T-cell (primary cell): Measurements from ENCODE around the gene ZNF491. TPM values are rescaled to one million over a fixed set of nuclear protein-coding genes. Genes with fewer than 3 reads are reported as not detected.

Experiments used
- ATAC-seq, 4 experiments: fragments of 200-7000 bp in 3 of 4; fragments of 150-1000 bp in 1 of 4; cut with Tn5 transposase; replicated peaks in 1 of 4; 1 replicate in 3 of 4; 2 replicates in 1 of 4; pipeline ENCODE4 v1.10.0; 2021; ENCODE audit warnings: moderate library complexity in 3 of 4, mild to moderate bottlenecking in 2 of 4, moderate number of reproducible peaks in 1 of 4
- CTCF ChIA-PET, 2 donors: fragments of 300-600 bp; sonication (Branson Sonifier 250); formaldehyde crosslinking; loops; one replicate each; lab custom pipeline; 2022; ENCODE audit warnings: antibody characterized with exemption in 2 of 2; lab: Charles Lee
- POLR2A ChIA-PET, 2 donors: fragments of 300-600 bp; sonication (Branson Sonifier 250); formaldehyde crosslinking; loops; one replicate each; lab custom pipeline; 2022; ENCODE audit warnings: antibody characterized with exemption in 2 of 2; lab: Charles Lee
- DNase-seq, 35 experiments: peaks; one replicate each; pipeline versions ENCODE4 v3.0.0 to v3.0.0-alpha.2; 2013 to 2023
- H3K27ac ChIP-seq: one replicate; pipeline ENCODE4 v1.5.1; 2013; ENCODE audit warnings: low read length
- H3K27me3 ChIP-seq, 2 experiments: replicated peaks in 1 of 2; 1 replicate in 1 of 2; 2 replicates in 1 of 2; pipeline versions ENCODE4 v1.6.1 to v1.7.0; 2013; ENCODE audit warnings: low read length in 1 of 2, mixed read lengths in 1 of 2; ENCODE audit not compliant: control insufficient read depth in 2 of 2, insufficient read depth in 2 of 2; ENCODE audit errors: extremely low read depth in 1 of 2
- H3K36me3 ChIP-seq, 2 donors: 1 replicate in 1 of 2; 2 replicates in 1 of 2; pipeline versions ENCODE4 v1.6.1 to v1.7.0; 2013; ENCODE audit warnings: low read length in 1 of 2; ENCODE audit not compliant: control insufficient read depth in 2 of 2, insufficient read depth in 1 of 2; ENCODE audit errors: extremely low read depth in 1 of 2
- H3K4me1 ChIP-seq, 2 experiments: 1 replicate in 1 of 2; 2 replicates in 1 of 2; pipeline versions ENCODE4 v1.6.1 to v1.7.0; 2013; ENCODE audit warnings: low read length in 2 of 2, mixed read lengths in 1 of 2; ENCODE audit not compliant: insufficient read depth in 2 of 2, control insufficient read depth in 1 of 2; ENCODE audit errors: extremely low read depth in 1 of 2
- H3K4me3 ChIP-seq, 2 donors: 1 replicate in 1 of 2; 2 replicates in 1 of 2; pipeline versions ENCODE4 v1.5.1 to v1.7.0; 2013; ENCODE audit warnings: mild to moderate bottlenecking in 2 of 2, low read length in 1 of 2, moderate library complexity in 1 of 2; ENCODE audit not compliant: control insufficient read depth in 1 of 2; ENCODE audit errors: extremely low read depth in 1 of 2
- H3K9me3 ChIP-seq: 2 replicates; pipeline ENCODE4 v1.7.0; 2013
- H3K27ac Mint-ChIP-seq, 2 donors: one replicate each; pipeline ENCODE4 v1.8.0; 2020 to 2021; ENCODE audit warnings: mild to moderate bottlenecking in 2 of 2, mixed read lengths in 2 of 2
- H3K27me3 Mint-ChIP-seq, 2 donors: one replicate each; pipeline ENCODE4 v1.8.0; 2021 to 2022; ENCODE audit warnings: mixed read lengths in 2 of 2
- H3K36me3 Mint-ChIP-seq: one replicate; pipeline ENCODE4 v1.8.0; 2021; ENCODE audit warnings: mixed read lengths
- H3K4me1 Mint-ChIP-seq, 3 donors: one replicate each; pipeline ENCODE4 v1.8.0; 2020 to 2022; ENCODE audit warnings: mixed read lengths in 3 of 3, mild to moderate bottlenecking in 1 of 3
- H3K4me3 Mint-ChIP-seq, 3 donors: one replicate each; pipeline ENCODE4 v1.8.0; 2020 to 2022; ENCODE audit warnings: mild to moderate bottlenecking in 3 of 3, mixed read lengths in 3 of 3, moderate library complexity in 3 of 3
- H3K9me3 Mint-ChIP-seq, 3 donors: one replicate each; pipeline ENCODE4 v1.8.0; 2020 to 2022; ENCODE audit warnings: mixed read lengths in 3 of 3
- WGBS: methylation state at CpG from one replicate; pipeline ENCODE4 v1.1.5; 2013; ENCODE audit warnings: missing lambda C conversion rate; ENCODE audit not compliant: insufficient coverage; 5-methylcytosine and 5-hydroxymethylcytosine counted together
- total RNA-seq, 35 experiments: library from RNA in 6 of 35; stranded (reverse) in 6 of 35; fragments of 120-200 nt in 1 of 35; gene quantifications; one replicate each; pipeline versions ENCODE4 v1.2.1 to v1.2.4 and lab custom pipeline; 2013 to 2026

The ZNF491 gene
- total RNA-seq, 5 donors from 2014 or later (not counting 1 experiment from before 2014, with no cell fraction given), result 0.77 to 3.5 (median 2.3) TPM

- Mint-ChIP-seq H3K9me3 (peaks cover 7 to 35% (median 13%) of the 10 kb centered on the region in 3 donors), H3K4me1 (peaks cover 8 to 10% (median 9%) of the 10 kb centered on the region in 3 donors), H3K27me3 (no peaks in the 10 kb centered on the region), H3K4me3 (no peak overlapping the region), H3K36me3 (no peaks in the 10 kb centered on the region), H3K27ac (no peak overlapping the region)
- Histone ChIP-seq H3K4me1 (peaks cover 5 to 9% of the 10 kb centered on the region in 2 experiments), H3K4me3 (no peak overlapping the region), H3K27me3 (no peaks in the 10 kb centered on the region), H3K9me3 (peaks cover 2% of the 10 kb centered on the region), H3K36me3 (no peaks in the 10 kb centered on the region), H3K27ac (no peak overlapping the region)
- ChIA-PET POLR2A (no interaction called here), CTCF (no interaction called here)
- no peak for ATAC-seq
- DNase-seq, result no peak
These were observed 5.4 kb upstream of the ZNF491 start for GRCh38 chr19:11792942-11793341.

GRCh38 chr19:11797491-11797890 lies 832 bp upstream of the ZNF491 start:
- no peaks in the 10 kb centered on the region for H3K36me3 ChIP-seq
- peak overlapping the region; percentile 32 to 90 for H3K27ac Mint-ChIP-seq
- no peaks in the 10 kb centered on the region for H3K27me3 Mint-ChIP-seq
- H3K9me3 ChIP-seq, result no peaks in the 10 kb centered on the region
- peak overlapping the region in 1 of 2 donors; percentile 71 for H3K4me3 ChIP-seq
- DNase-seq (peak; percentile 40 to 89 (median 70)), ATAC-seq (peak; percentile 59 to 69 (median 61))
- no peak overlapping the region for H3K27ac ChIP-seq
- peaks cover 0 to 3% of the 10 kb centered on the region in 2 experiments for H3K27me3 ChIP-seq
- H3K9me3 Mint-ChIP-seq, result peaks cover 0 to 6% (median 2%) of the 10 kb centered on the region in 3 donors
- WGBS, result 26% methylated on average over 6 of the region's 8 CpGs
- peak overlapping the region; percentile 87 to 92 (median 89) for H3K4me3 Mint-ChIP-seq
- ChIA-PET POLR2A (no interaction called here), CTCF (interaction anchor here (0.5 to 2.1 kb wide), 14 partner anchors 14 to 420 kb away, joined by 3 to 22 read pairs (median 4); partner anchors contain the start of genes ECSIT (in 1 of the 2), ZNF20 (in 1 of the 2), ZNF440 (in 1 of the 2) and ZNF69 (in 1 of the 2))
- peaks cover 18 to 21% (median 19%) of the 10 kb centered on the region in 3 donors for H3K4me1 Mint-ChIP-seq
- H3K36me3 Mint-ChIP-seq, result no peaks in the 10 kb centered on the region
- H3K4me1 ChIP-seq, result peaks cover 8 to 18% of the 10 kb centered on the region in 2 experiments

GRCh38 chr19:11806354-11807098 lies 8.2 kb downstream of the ZNF491 start:
- no peak for DNase-seq
- H3K9me3 ChIP-seq, result peaks cover 9% of the 10 kb centered on the region
- POLR2A ChIA-PET, result no interaction called here

GRCh38 chr19:11807099-11807380 lies 8.7 kb downstream of the ZNF491 start:
- Histone ChIP-seq H3K4me3 (no peak overlapping the region), H3K27me3 (no peaks in the 10 kb centered on the region), H3K36me3 (no peaks in the 10 kb centered on the region), H3K9me3 (peaks cover 9% of the 10 kb centered on the region), H3K27ac (no peak overlapping the region), H3K4me1 (no peaks in the 10 kb centered on the region)
- WGBS, result no CpG with 5 or more reads among the region's 2 CpGs
- ATAC-seq (no peak), DNase-seq (no peak)
- Mint-ChIP-seq H3K36me3 (peaks cover 27% of the 10 kb centered on the region), H3K4me3 (no peak overlapping the region), H3K27ac (no peak overlapping the region), H3K27me3 (no peaks in the 10 kb centered on the region), H3K9me3 (peaks cover 0 to 34% (median 31%) of the 10 kb centered on the region in 3 donors), H3K4me1 (peaks cover 0 to under 1% (median 0%) of the 10 kb centered on the region in 3 donors)
- POLR2A ChIA-PET, result no interaction called here
- CTCF ChIA-PET, result no interaction called here

More at GRCh38 chr19:11806354-11807098, 8.2 kb downstream of the ZNF491 start:
- WGBS, result 80% methylated on average over 2 of the region's 11 CpGs
- Histone ChIP-seq H3K27me3 (no peaks in the 10 kb centered on the region), H3K4me3 (no peak overlapping the region), H3K27ac (no peak overlapping the region), H3K4me1 (no peaks in the 10 kb centered on the region), H3K36me3 (no peaks in the 10 kb centered on the region)
- Mint-ChIP-seq H3K4me3 (no peak overlapping the region), H3K9me3 (peaks cover 0 to 34% (median 31%) of the 10 kb centered on the region in 3 donors), H3K36me3 (peaks cover 27% of the 10 kb centered on the region), H3K4me1 (no peaks in the 10 kb centered on the region), H3K27ac (no peak overlapping the region), H3K27me3 (no peaks in the 10 kb centered on the region)
- CTCF ChIA-PET, result no interaction called here
- no peak for ATAC-seq

GRCh38 chr19:11813703-11814028 lies 15.3 kb downstream of the ZNF491 start:
- ChIA-PET POLR2A (no interaction called here), CTCF (interaction anchor here in 1 of 2 donors (0.5 to 3.5 kb wide), 4 partner anchors 16 to 207 kb away, joined by 3 to 18 read pairs (median 6); partner anchors contain the start of gene ZNF491)
- no peak for DNase-seq
- ATAC-seq, result peak in 3 of 4 experiments; percentile 11 to 35 (median 22)
- WGBS, result 12% methylated on average over 6 of the region's 6 CpGs
- Mint-ChIP-seq H3K27ac (peak overlapping the region; percentile 68 to 82), H3K9me3 (peaks cover 0 to 8% (median 4%) of the 10 kb centered on the region in 3 donors), H3K27me3 (no peaks in the 10 kb centered on the region), H3K36me3 (peaks cover 16% of the 10 kb centered on the region), H3K4me3 (peak overlapping the region; percentile 90 to 93 (median 90)), H3K4me1 (peaks cover 26 to 38% (median 31%) of the 10 kb centered on the region in 3 donors)
- peak overlapping the region; percentile 68 to 97 for H3K4me3 ChIP-seq
- peak overlapping the region; percentile 54 for H3K27ac ChIP-seq
- H3K4me1 ChIP-seq, result peaks cover 0 to 20% of the 10 kb centered on the region in 2 experiments
- H3K36me3 ChIP-seq, result no peaks in the 10 kb centered on the region
- H3K9me3 ChIP-seq, result no peaks in the 10 kb centered on the region
- H3K27me3 ChIP-seq, result no peaks in the 10 kb centered on the region

GRCh38 chr19:11814029-11814699 lies 15.8 kb downstream of the ZNF491 start, which contains the start of gene ZNF440:
Gene ZNF440 (plus strand): TSS chr19:11814273. CDS start chr19:11814448, 175 bp downstream.
- under 1% methylated on average over 43 of the region's 55 CpGs for WGBS
- ChIA-PET POLR2A (no interaction called here), CTCF (interaction anchor here in 1 of 2 donors (1.0 to 3.5 kb wide), 2 partner anchors 16 to 24 kb away, joined by 3 to 18 read pairs; partner anchors contain the start of gene ZNF491)
- peak; percentile 98 to 99 (median 99) for ATAC-seq
- H3K36me3 ChIP-seq, result no peaks in the 10 kb centered on the region
- H3K4me1 ChIP-seq, result peaks cover 0 to 20% of the 10 kb centered on the region in 2 experiments
- H3K4me3 ChIP-seq, result peak within 1 kb of the TSS; percentile 68 to 97
- peak; percentile 39 to 86 (median 72) for DNase-seq
- no peaks in the 10 kb centered on the region for H3K9me3 ChIP-seq
- Mint-ChIP-seq H3K36me3 (peaks cover 15% of the 10 kb centered on the region), H3K27ac (peak within 1 kb of the TSS; percentile 68 to 82), H3K27me3 (no peaks in the 10 kb centered on the region), H3K4me1 (peaks cover 26 to 38% (median 31%) of the 10 kb centered on the region in 3 donors), H3K4me3 (peak within 1 kb of the TSS; percentile 90 to 93 (median 90)), H3K9me3 (peaks cover 0 to 4% (median 0%) of the 10 kb centered on the region in 3 donors)
- peak within 1 kb of the TSS; percentile 54 for H3K27ac ChIP-seq
- H3K27me3 ChIP-seq, result no peaks in the 10 kb centered on the region
